ENCODE data around the gene LMF2.

The LMF2 gene

DNA sequence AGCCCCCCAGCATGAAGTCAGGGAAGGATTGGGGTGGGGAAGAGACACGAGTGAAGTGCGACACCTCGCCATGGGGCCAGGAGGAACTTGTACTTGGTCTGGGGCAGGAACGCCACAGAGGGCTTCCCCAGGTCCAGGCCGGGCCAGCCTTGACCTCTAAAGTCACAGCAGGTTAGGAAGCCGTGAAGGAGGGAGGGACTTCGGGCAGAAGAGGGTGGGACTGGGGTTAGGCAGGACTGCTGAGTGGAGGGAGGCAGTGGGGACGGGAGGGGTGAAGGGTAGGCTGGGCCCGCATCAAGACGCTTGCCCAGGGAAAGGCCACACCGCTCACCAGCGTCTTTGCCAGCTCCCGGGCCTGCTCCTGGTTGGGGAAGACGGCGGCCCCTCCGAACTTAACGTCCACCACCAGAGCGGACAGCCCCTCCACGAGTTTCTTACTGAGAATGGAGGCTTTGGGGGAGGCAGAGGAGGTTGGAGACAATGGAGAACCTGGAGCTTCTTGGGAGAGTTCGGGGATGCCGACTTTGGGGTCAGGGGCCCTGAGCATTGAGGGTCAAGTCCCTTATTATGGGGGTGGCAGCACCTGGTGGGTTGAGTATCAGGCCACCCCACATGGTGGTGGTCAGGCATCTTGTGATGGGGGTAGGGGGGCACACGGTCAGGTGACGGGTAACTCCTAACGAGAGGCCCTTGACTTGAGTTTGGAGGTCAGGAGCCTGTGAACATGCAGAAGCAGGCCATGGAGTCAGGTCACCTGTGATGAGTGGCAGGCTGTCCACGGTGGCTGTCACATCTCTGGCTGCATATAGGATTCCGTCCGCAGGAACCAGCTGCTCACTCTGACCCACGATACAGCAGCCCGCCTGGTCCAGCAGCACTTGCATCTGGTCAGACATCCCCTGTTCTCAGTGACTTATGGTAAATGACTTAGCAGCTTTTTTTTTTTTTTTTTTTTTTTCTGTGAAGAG lies 19.6 kb upstream of the LMF2 start:
- Histone ChIP-seq H3K9ac (ENCODE audit: low read depth, low read length) (peak overlapping the region; percentile 91), H3K4me1 (ENCODE audit: control insufficient read depth, insufficient read depth, low read length) (peaks cover 56% of the 10 kb centered on the region), H3K4me3 (ENCODE audit: low read length) (peak overlapping the region; percentile 83), H3K9me3 (replicated peaks; ENCODE audit: low read length) (no peaks in the 10 kb centered on the region), H3K36me3 (ENCODE audit: insufficient read depth, low read length) (peaks cover 20% of the 10 kb centered on the region), H3K27me3 (ENCODE audit: control insufficient read depth, insufficient read depth, low read length) (peaks cover 20% of the 10 kb centered on the region), H3K4me2 (ENCODE audit: low read length) (peak overlapping the region; percentile 93)

GRCh38 chr22:50526108-50526833 lies 18.8 kb upstream of the LMF2 start:
- no peaks in the 10 kb centered on the region for H3K9me3 ChIP-seq (replicated peaks; ENCODE audit: low read length)
- H3K27me3 ChIP-seq (ENCODE audit: control insufficient read depth, insufficient read depth, low read length), result peaks cover 18% of the 10 kb centered on the region
- H3K36me3 ChIP-seq (ENCODE audit: insufficient read depth, low read length), result peaks cover 29% of the 10 kb centered on the region
- peaks cover 48% of the 10 kb centered on the region for H3K4me1 ChIP-seq (ENCODE audit: control insufficient read depth, insufficient read depth, low read length)
- peak overlapping the region; percentile 83 for H3K4me3 ChIP-seq (ENCODE audit: low read length)
- peak overlapping the region; percentile 93 for H3K4me2 ChIP-seq (ENCODE audit: low read length)
- peak overlapping the region; percentile 91 for H3K9ac ChIP-seq (ENCODE audit: low read depth, low read length)

DNA sequence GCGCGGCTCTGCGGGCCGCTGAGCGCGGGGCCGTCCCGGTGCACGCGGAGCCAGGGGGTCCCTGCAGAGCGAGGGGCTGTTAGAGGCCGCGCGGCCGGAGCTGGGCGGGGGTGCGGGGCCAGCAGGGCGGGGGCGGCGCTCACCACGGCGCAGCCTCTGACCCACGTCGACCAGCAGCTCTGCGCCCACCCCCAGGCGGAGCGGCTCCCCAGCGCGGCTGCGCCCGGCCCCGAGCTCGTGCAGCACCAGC lies 18.3 kb upstream of the LMF2 start:
- Histone ChIP-seq H3K4me3 (ENCODE audit: low read length) (peak overlapping the region; percentile 83), H3K27me3 (ENCODE audit: control insufficient read depth, insufficient read depth, low read length) (peaks cover 13% of the 10 kb centered on the region), H3K4me2 (ENCODE audit: low read length) (peak overlapping the region; percentile 93), H3K9ac (ENCODE audit: low read depth, low read length) (peak overlapping the region; percentile 91), H3K36me3 (ENCODE audit: insufficient read depth, low read length) (peaks cover 32% of the 10 kb centered on the region), H3K9me3 (replicated peaks; ENCODE audit: low read length) (no peaks in the 10 kb centered on the region), H3K4me1 (ENCODE audit: control insufficient read depth, insufficient read depth, low read length) (peaks cover 43% of the 10 kb centered on the region)

- peak within 1 kb of the TSS; percentile 83 for H3K4me3 ChIP-seq (ENCODE audit: low read length)
- H3K9me3 ChIP-seq (replicated peaks; ENCODE audit: low read length), result no peaks in the 10 kb centered on the region
- H3K4me1 ChIP-seq (ENCODE audit: control insufficient read depth, insufficient read depth, low read length), result peaks cover 38% of the 10 kb centered on the region
- peaks cover 8% of the 10 kb centered on the region for H3K27me3 ChIP-seq (ENCODE audit: control insufficient read depth, insufficient read depth, low read length)
- H3K36me3 ChIP-seq (ENCODE audit: insufficient read depth, low read length), result peaks cover 33% of the 10 kb centered on the region
- peak within 1 kb of the TSS; percentile 91 for H3K9ac ChIP-seq (ENCODE audit: low read depth, low read length)
- H3K4me2 ChIP-seq (ENCODE audit: low read length), result peak within 1 kb of the TSS; percentile 93
These were observed 17.8 kb upstream of the LMF2 start, which contains the start of gene SCO2 for GRCh38 chr22:50525104-50525857. SCO2 (minus strand) TSS chr22:50525598; CDS start chr22:50524411, 1,187 bp downstream.

DNA sequence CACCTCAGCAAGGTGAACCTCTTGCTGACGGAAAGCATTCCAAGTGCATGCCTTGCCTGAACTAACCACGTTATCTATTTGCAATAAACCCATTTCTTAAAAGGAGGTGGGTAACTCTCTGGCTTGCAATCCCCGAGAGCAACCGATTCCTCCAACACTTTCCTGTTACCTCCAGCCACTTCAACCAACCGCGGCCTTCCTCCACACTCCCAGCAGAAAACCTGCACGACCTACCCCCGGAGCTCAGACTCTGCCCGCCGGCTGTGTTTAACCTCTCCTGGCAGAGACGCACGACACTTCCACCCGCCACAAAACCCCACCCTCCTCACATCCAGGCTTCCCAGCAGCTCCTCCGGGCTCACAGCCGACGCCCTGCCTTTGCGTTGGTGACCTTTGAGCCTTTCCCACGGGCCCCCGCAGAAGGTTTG lies 17.2 kb upstream of the LMF2 start:
- Histone ChIP-seq H3K9ac (ENCODE audit: low read depth, low read length) (peak overlapping the region; percentile 91), H3K36me3 (ENCODE audit: insufficient read depth, low read length) (peaks cover 33% of the 10 kb centered on the region), H3K4me1 (ENCODE audit: control insufficient read depth, insufficient read depth, low read length) (peaks cover 32% of the 10 kb centered on the region), H3K4me3 (ENCODE audit: low read length) (peak overlapping the region; percentile 83), H3K4me2 (ENCODE audit: low read length) (peak overlapping the region; percentile 93), H3K9me3 (replicated peaks; ENCODE audit: low read length) (no peaks in the 10 kb centered on the region), H3K27me3 (ENCODE audit: control insufficient read depth, insufficient read depth, low read length) (peaks cover 2% of the 10 kb centered on the region)

- Histone ChIP-seq H3K4me2 (ENCODE audit: low read length) (peak overlapping the region; percentile 93), H3K36me3 (ENCODE audit: insufficient read depth, low read length) (peaks cover 38% of the 10 kb centered on the region), H3K9ac (ENCODE audit: low read depth, low read length) (peak overlapping the region; percentile 91), H3K9me3 (replicated peaks; ENCODE audit: low read length) (no peaks in the 10 kb centered on the region), H3K4me3 (ENCODE audit: low read length) (peak overlapping the region; percentile 83), H3K4me1 (ENCODE audit: control insufficient read depth, insufficient read depth, low read length) (peaks cover 26% of the 10 kb centered on the region), H3K27me3 (ENCODE audit: control insufficient read depth, insufficient read depth, low read length) (no peaks in the 10 kb centered on the region)
These were observed 16.5 kb upstream of the LMF2 start for GRCh38 chr22:50523806-50524675.

GRCh38 chr22:50523458-50523805 lies 15.9 kb upstream of the LMF2 start:
- Histone ChIP-seq H3K27me3 (ENCODE audit: control insufficient read depth, insufficient read depth, low read length) (no peaks in the 10 kb centered on the region), H3K9me3 (replicated peaks; ENCODE audit: low read length) (no peaks in the 10 kb centered on the region), H3K4me3 (ENCODE audit: low read length) (no peak overlapping the region), H3K9ac (ENCODE audit: low read depth, low read length) (no peak overlapping the region), H3K4me1 (ENCODE audit: control insufficient read depth, insufficient read depth, low read length) (peaks cover 26% of the 10 kb centered on the region), H3K36me3 (ENCODE audit: insufficient read depth, low read length) (peaks cover 42% of the 10 kb centered on the region), H3K4me2 (ENCODE audit: low read length) (peak overlapping the region; percentile 93)

DNA sequence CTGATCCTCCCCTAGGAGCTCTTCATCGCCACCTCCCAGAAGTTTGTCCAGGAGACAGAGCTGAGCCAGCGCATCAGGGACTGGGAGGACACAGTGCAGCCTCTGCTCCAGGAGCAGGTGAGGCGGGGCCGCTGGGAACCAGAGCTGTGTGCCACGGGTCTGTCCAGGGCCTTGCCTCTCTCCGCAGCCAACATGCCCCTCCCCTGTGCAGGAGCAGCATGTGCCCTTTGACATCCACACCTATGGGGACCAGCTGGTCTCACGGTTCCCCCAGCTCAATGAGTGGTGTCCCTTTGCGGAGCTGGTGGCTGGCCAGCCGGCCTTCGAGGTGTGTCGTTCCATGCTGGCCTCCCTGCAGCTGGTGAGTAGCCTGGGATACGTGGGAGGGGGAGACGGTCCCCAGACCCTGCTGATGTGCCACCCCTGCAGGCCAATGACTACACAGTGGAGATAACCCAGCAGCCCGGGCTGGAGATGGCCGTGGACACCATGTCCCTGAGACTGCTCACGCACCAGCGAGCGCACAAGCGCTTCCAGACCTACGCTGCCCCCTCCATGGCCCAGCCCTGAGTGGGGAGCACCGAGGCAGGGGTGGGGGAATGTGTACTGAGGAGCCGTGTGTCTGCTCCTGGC lies 15.4 kb upstream of the LMF2 start:
- Histone ChIP-seq H3K4me2 (ENCODE audit: low read length) (no peak overlapping the region), H3K4me1 (ENCODE audit: control insufficient read depth, insufficient read depth, low read length) (peaks cover 26% of the 10 kb centered on the region), H3K9ac (ENCODE audit: low read depth, low read length) (no peak overlapping the region), H3K36me3 (ENCODE audit: insufficient read depth, low read length) (peaks cover 47% of the 10 kb centered on the region), H3K9me3 (replicated peaks; ENCODE audit: low read length) (no peaks in the 10 kb centered on the region), H3K27me3 (ENCODE audit: control insufficient read depth, insufficient read depth, low read length) (no peaks in the 10 kb centered on the region), H3K4me3 (ENCODE audit: low read length) (no peak overlapping the region)

DNA sequence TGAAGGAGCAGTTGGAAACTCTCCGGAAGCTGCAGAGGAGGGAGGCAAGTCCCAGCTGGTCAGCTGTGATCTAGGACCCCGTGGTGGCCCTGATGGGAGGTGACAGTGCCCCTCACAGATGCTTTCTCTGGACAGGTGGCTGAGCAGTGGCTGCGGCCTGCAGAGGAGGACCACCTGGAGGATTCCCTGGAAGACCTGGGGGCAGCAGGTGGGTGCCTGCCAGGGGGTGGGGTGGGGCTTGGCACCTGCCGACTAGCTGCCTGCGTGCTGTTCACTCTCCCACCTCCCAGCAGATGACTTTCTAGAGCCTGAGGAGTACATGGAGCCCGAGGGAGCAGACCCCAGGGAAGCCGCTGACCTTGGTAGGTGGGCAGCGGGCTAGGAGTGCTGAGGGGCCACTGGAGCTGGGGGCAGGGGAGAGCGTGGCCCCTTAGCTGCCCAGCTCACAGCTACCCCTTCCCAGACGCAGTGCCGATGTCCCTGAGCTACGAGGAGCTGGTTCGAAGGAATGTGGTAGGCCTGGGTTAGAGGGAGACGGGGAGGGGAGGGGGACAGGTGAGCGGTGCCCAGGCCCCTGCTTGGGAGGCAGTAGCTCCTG lies 14.8 kb upstream of the LMF2 start:
- H3K4me3 ChIP-seq (ENCODE audit: low read length), result no peak overlapping the region
- no peaks in the 10 kb centered on the region for H3K27me3 ChIP-seq (ENCODE audit: control insufficient read depth, insufficient read depth, low read length)
- H3K9ac ChIP-seq (ENCODE audit: low read depth, low read length), result no peak overlapping the region
- H3K9me3 ChIP-seq (replicated peaks; ENCODE audit: low read length), result no peaks in the 10 kb centered on the region
- H3K4me1 ChIP-seq (ENCODE audit: control insufficient read depth, insufficient read depth, low read length), result peaks cover 23% of the 10 kb centered on the region
- no peak overlapping the region for H3K4me2 ChIP-seq (ENCODE audit: low read length)
- H3K36me3 ChIP-seq (ENCODE audit: insufficient read depth, low read length), result peaks cover 53% of the 10 kb centered on the region

GRCh38 chr22:50521710-50522109 lies 14.2 kb upstream of the LMF2 start:
- no peak overlapping the region for H3K9ac ChIP-seq (ENCODE audit: low read depth, low read length)
- H3K27me3 ChIP-seq (ENCODE audit: control insufficient read depth, insufficient read depth, low read length), result no peaks in the 10 kb centered on the region
- H3K4me3 ChIP-seq (ENCODE audit: low read length), result no peak overlapping the region
- H3K4me1 ChIP-seq (ENCODE audit: control insufficient read depth, insufficient read depth, low read length), result peaks cover 17% of the 10 kb centered on the region
- peaks cover 59% of the 10 kb centered on the region for H3K36me3 ChIP-seq (ENCODE audit: insufficient read depth, low read length)
- H3K9me3 ChIP-seq (replicated peaks; ENCODE audit: low read length), result no peaks in the 10 kb centered on the region
- H3K4me2 ChIP-seq (ENCODE audit: low read length), result no peak overlapping the region
